BLaER1 treated with 17β-estradiol and CSF1 and Interleukin-3, amounts not matched to agents 10 nM and 100 nM (cell line): Measurements from ENCODE around the gene AFTPH.

Experiments used
- H3K27ac ChIP-seq, 11 experiments: shearing (Covaris generic); formaldehyde crosslinking; 2 replicates each; pipeline ENCODE4 v1.8.1; 2022
- H3K27me3 ChIP-seq, 11 experiments: shearing (Covaris generic); formaldehyde crosslinking; 2 replicates each; pipeline ENCODE4 v1.8.1; 2022
- H3K36me3 ChIP-seq, 11 experiments: shearing (Covaris generic); formaldehyde crosslinking; 2 replicates each; pipeline ENCODE4 v1.8.1; 2022
- H3K4me1 ChIP-seq, 10 experiments: shearing (Covaris generic); formaldehyde crosslinking; 2 replicates each; pipeline ENCODE4 v1.8.1; 2022
- H3K4me2 ChIP-seq, 11 experiments: shearing (Covaris generic); formaldehyde crosslinking; 2 replicates each; pipeline ENCODE4 v1.8.1; 2022
- H3K4me3 ChIP-seq, 10 experiments: shearing (Covaris generic); formaldehyde crosslinking; 2 replicates each; pipeline ENCODE4 v1.8.1; 2022
- H3K9ac ChIP-seq, 11 experiments: shearing (Covaris generic); formaldehyde crosslinking; 2 replicates each; pipeline ENCODE4 v1.8.1; 2022
- H3K9me3 ChIP-seq, 11 experiments: shearing (Covaris generic); formaldehyde crosslinking; replicated peaks in 1 of 11; 2 replicates each; pipeline ENCODE4 v1.8.1; 2022
- H4K20me1 ChIP-seq, 11 experiments: shearing (Covaris generic); formaldehyde crosslinking; 2 replicates each; pipeline ENCODE4 v1.8.1; 2022
- Cebpa-rat ChIP-seq, 11 experiments: shearing (Covaris generic); IDR thresholded peaks; 2 replicates each; pipeline ENCODE4 v1.8.1; 2022

Gene AFTPH

DNA sequence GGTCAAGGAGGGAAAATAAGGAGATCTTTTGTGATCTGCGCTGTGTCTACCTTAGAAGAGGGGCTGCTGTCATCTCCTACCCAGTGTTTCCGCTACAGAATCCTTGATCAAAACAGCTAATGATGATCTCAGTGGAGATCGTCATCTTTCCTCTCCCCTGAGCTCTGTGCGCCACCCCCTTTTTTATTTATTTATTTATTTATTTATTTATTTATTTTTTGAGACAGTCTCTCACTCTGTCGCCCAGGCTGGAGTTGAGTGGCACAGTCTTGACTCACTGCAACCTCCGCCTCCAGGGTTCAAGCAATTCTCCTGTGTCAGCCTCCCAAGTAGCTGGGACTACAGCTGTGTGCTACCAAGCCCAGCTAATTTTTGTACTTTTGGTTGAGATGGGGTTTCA lies 74.1 kb downstream of the AFTPH start:
- no peak overlapping the region for H3K4me2 ChIP-seq
- no peaks in the 10 kb centered on the region for H4K20me1 ChIP-seq
- peaks cover 1 to 8% (median 3%) of the 10 kb centered on the region in 11 experiments; a peak in 15 of 22 replicates for H3K36me3 ChIP-seq
- H3K27me3 ChIP-seq, result no peaks in the 10 kb centered on the region
- H3K27ac ChIP-seq, result no peak overlapping the region
- no peaks in the 10 kb centered on the region for H3K9me3 ChIP-seq
- H3K4me3 ChIP-seq, result no peak overlapping the region
- TF ChIP-seq Cebpa-rat (IDR thresholded peaks at IDR 0.05), result no peak
- peaks cover 0 to 28% (median 5%) of the 10 kb centered on the region in 10 experiments; a peak in 11 of 20 replicates for H3K4me1 ChIP-seq
- no peak overlapping the region for H3K9ac ChIP-seq

GRCh38 chr2:64599469-64599868 lies 75.3 kb downstream of the AFTPH start:
- peak overlapping the region in 3 of 11 experiments; percentile 3 to 29 (median 19); a peak in 5 of 22 replicates for H3K4me2 ChIP-seq
- no peak overlapping the region for H3K4me3 ChIP-seq
- H3K27ac ChIP-seq, result no peak overlapping the region
- TF ChIP-seq Cebpa-rat (IDR thresholded peaks at IDR 0.05), result no peak
- H3K9me3 ChIP-seq, result peaks cover 0 to 7% (median 0%) of the 10 kb centered on the region in 11 experiments; a peak in 4 of 22 replicates
- H3K4me1 ChIP-seq, result peaks cover 0 to 18% (median 5%) of the 10 kb centered on the region in 10 experiments; a peak in 11 of 20 replicates
- H3K9ac ChIP-seq, result no peak overlapping the region
- H4K20me1 ChIP-seq, result no peaks in the 10 kb centered on the region
- H3K36me3 ChIP-seq, result no peaks in the 10 kb centered on the region
- no peaks in the 10 kb centered on the region for H3K27me3 ChIP-seq

GRCh38 chr2:64601034-64601754 lies 77.1 kb downstream of the AFTPH start:
- H3K27ac ChIP-seq, result no peak overlapping the region

GRCh38 chr2:64601785-64602391 lies 77.8 kb downstream of the AFTPH start:
- no peak overlapping the region for H3K4me3 ChIP-seq
- H3K27ac ChIP-seq, result no peak overlapping the region
- H3K9ac ChIP-seq, result peak overlapping the region in 1 of 11 experiments; percentile 11; a peak in 1 of 22 replicates
- peak overlapping the region in 2 of 11 experiments; percentile 55 to 67; a peak in 4 of 22 replicates for H3K4me2 ChIP-seq
- no peak for TF ChIP-seq Cebpa-rat (IDR thresholded peaks at IDR 0.05)
- no peaks in the 10 kb centered on the region for H4K20me1 ChIP-seq
- no peaks in the 10 kb centered on the region for H3K36me3 ChIP-seq
- no peaks in the 10 kb centered on the region for H3K27me3 ChIP-seq
- H3K4me1 ChIP-seq, result peaks cover 0 to 16% (median 8%) of the 10 kb centered on the region in 10 experiments; a peak in 17 of 20 replicates
- peaks cover 0 to 7% (median 0%) of the 10 kb centered on the region in 11 experiments; a peak in 4 of 22 replicates for H3K9me3 ChIP-seq

More at GRCh38 chr2:64601034-64601754, 77.1 kb downstream of the AFTPH start:
- Histone ChIP-seq H4K20me1 (no peaks in the 10 kb centered on the region), H3K36me3 (no peaks in the 10 kb centered on the region), H3K4me2 (peak overlapping the region in 2 of 11 experiments; percentile 55 to 67; a peak in 4 of 22 replicates), H3K27me3 (no peaks in the 10 kb centered on the region), H3K4me1 (peaks cover 0 to 12% (median 5%) of the 10 kb centered on the region in 10 experiments; a peak in 11 of 20 replicates), H3K9me3 (peaks cover 0 to 7% (median 0%) of the 10 kb centered on the region in 11 experiments; a peak in 4 of 22 replicates), H3K4me3 (no peak overlapping the region), H3K9ac (peak overlapping the region in 1 of 11 experiments; percentile 11; a peak in 1 of 22 replicates)
- TF ChIP-seq Cebpa-rat (IDR thresholded peaks at IDR 0.05), result no peak

DNA sequence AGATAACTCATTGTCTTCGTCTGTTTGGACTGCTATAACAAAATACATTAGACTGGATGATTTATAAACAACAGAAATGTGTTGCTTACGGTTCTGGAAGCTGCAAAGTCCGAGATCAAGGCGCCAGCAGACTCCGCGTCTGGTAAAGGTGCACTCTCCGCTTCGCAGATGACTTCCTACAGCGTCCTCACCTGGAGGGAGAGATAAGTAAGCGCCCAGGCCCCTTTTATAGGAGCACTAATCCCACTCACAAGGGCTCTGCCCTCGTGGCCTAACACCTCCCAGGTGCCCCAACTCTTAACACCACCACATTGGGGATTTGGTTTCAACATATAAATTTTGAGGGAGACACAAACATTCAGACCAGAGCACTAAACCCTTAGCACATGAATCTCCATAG lies 78.3 kb downstream of the AFTPH start:
- no peak overlapping the region for H3K4me2 ChIP-seq
- H3K4me1 ChIP-seq, result peaks cover 2 to 22% (median 13%) of the 10 kb centered on the region in 10 experiments; a peak in 19 of 20 replicates
- H3K27ac ChIP-seq, result no peak overlapping the region
- no peak overlapping the region for H3K4me3 ChIP-seq
- no peak overlapping the region for H3K9ac ChIP-seq
- H4K20me1 ChIP-seq, result no peaks in the 10 kb centered on the region
- H3K27me3 ChIP-seq, result peaks cover 0 to 2% (median under 1%) of the 10 kb centered on the region in 11 experiments; a peak in 7 of 22 replicates
- no peak for TF ChIP-seq Cebpa-rat (IDR thresholded peaks at IDR 0.05)
- H3K9me3 ChIP-seq, result peaks cover 0 to 7% (median 0%) of the 10 kb centered on the region in 11 experiments; a peak in 4 of 22 replicates
- no peaks in the 10 kb centered on the region for H3K36me3 ChIP-seq

DNA sequence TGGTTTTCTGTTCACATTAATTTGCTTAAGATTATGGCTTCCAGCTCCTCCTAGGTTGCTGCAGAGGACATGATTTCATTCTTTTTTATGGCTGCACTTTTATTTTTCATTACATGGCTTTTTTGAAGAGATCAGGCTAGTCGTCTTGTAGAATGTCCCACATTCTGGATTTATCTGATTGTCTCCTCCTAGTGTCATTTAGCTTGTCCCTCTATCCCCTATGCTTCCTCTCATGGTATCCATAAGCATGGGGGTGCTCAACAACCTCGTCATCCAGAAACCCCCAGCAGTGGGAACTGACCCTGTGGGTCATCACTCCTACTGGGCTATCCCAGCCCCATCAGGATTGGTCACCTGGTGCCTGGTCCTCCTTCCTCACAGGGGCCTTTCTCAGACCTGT lies 80.0 kb downstream of the AFTPH start:
- Histone ChIP-seq H3K9ac (no peak overlapping the region), H3K9me3 (peaks cover 0 to 7% (median 0%) of the 10 kb centered on the region in 11 experiments; a peak in 4 of 22 replicates), H3K36me3 (no peaks in the 10 kb centered on the region), H4K20me1 (no peaks in the 10 kb centered on the region), H3K27ac (no peak overlapping the region), H3K4me2 (no peak overlapping the region), H3K4me3 (no peak overlapping the region), H3K27me3 (peaks cover 5 to 19% (median 17%) of the 10 kb centered on the region in 11 experiments; a peak in 20 of 22 replicates), H3K4me1 (peaks cover 17 to 38% (median 29%) of the 10 kb centered on the region in 10 experiments)
- no peak for TF ChIP-seq Cebpa-rat (IDR thresholded peaks at IDR 0.05)

- Histone ChIP-seq H4K20me1 (no peaks in the 10 kb centered on the region), H3K9me3 (peaks cover 0 to 7% (median 0%) of the 10 kb centered on the region in 11 experiments; a peak in 4 of 22 replicates), H3K36me3 (no peaks in the 10 kb centered on the region), H3K27ac (no peak overlapping the region), H3K4me1 (peaks cover 21 to 38% (median 28%) of the 10 kb centered on the region in 10 experiments; a peak in 19 of 20 replicates), H3K4me3 (no peak overlapping the region), H3K9ac (no peak overlapping the region), H3K4me2 (no peak overlapping the region), H3K27me3 (peaks cover 13 to 28% (median 26%) of the 10 kb centered on the region in 11 experiments)
- no peak for TF ChIP-seq Cebpa-rat (IDR thresholded peaks at IDR 0.05)
These were observed 80.9 kb downstream of the AFTPH start for GRCh38 chr2:64605026-64605471.

GRCh38 chr2:64605991-64606478 lies 81.9 kb downstream of the AFTPH start:
- no peak overlapping the region for H3K27ac ChIP-seq

More at GRCh38 chr2:64605991-64606478, 81.9 kb downstream of the AFTPH start:
- Histone ChIP-seq H3K4me1 (peaks cover 21 to 35% (median 28%) of the 10 kb centered on the region in 10 experiments; a peak in 19 of 20 replicates), H4K20me1 (no peaks in the 10 kb centered on the region), H3K27me3 (peaks cover 13 to 38% (median 35%) of the 10 kb centered on the region in 11 experiments), H3K4me3 (no peak overlapping the region), H3K9ac (no peak overlapping the region), H3K4me2 (no peak overlapping the region), H3K9me3 (peaks cover 0 to 7% (median 0%) of the 10 kb centered on the region in 11 experiments; a peak in 4 of 22 replicates), H3K36me3 (no peaks in the 10 kb centered on the region)
- TF ChIP-seq Cebpa-rat (IDR thresholded peaks at IDR 0.05), result no peak
